CD4-positive, alpha-beta T cell (primary cell): Measurements from ENCODE around the gene CYBRD1. TPM values are rescaled to one million over a fixed set of nuclear protein-coding genes. Genes with fewer than 3 reads are reported as not detected.

ENCODE experiments used
- ATAC-seq: fragments of 200-7000 bp; cut with Tn5 transposase; one replicate; pipeline ENCODE4 v1.10.0; 2022; ENCODE audit warnings: mild to moderate bottlenecking; ENCODE audit not compliant: poor library complexity
- CTCF ChIA-PET: fragments of 350-600 bp; sonication (Branson Sonifier 250); formaldehyde crosslinking; loops from one replicate; lab custom pipeline; 2021; ENCODE audit warnings: antibody characterized with exemption, inconsistent platforms; lab: Charles Lee
- POLR2A ChIA-PET: fragments of 350-600 bp; sonication (Branson Sonifier 250); formaldehyde crosslinking; loops from one replicate; lab custom pipeline; 2021; ENCODE audit warnings: antibody characterized with exemption, inconsistent platforms; lab: Charles Lee
- DNase-seq, 14 experiments: peaks; one replicate each; pipeline ENCODE4 v3.0.0-alpha.2; 2013 to 2020; ENCODE audit warnings: mixed read lengths in 2 of 14
- H3K27ac ChIP-seq, 2 donors: one replicate each; pipeline versions ENCODE4 v1.5.1 to v1.7.0; 2013; ENCODE audit warnings: low read length in 2 of 2, low read depth in 1 of 2, mild to moderate bottlenecking in 1 of 2
- H3K27me3 ChIP-seq, 2 experiments: 1 replicate in 1 of 2; 2 replicates in 1 of 2; pipeline versions ENCODE4 v1.6.1 to v1.7.0; 2013; ENCODE audit warnings: low read length in 2 of 2, control low read depth in 1 of 2, mild to moderate bottlenecking in 1 of 2, moderate library complexity in 1 of 2; ENCODE audit not compliant: insufficient read depth in 2 of 2, control insufficient read depth in 1 of 2
- H3K36me3 ChIP-seq: one replicate; pipeline ENCODE4 v1.6.1; 2013; ENCODE audit warnings: low read length, control low read depth; ENCODE audit not compliant: insufficient read depth
- H3K4me1 ChIP-seq: one replicate; pipeline ENCODE4 v1.6.1; 2013; ENCODE audit warnings: low read length, control low read depth; ENCODE audit not compliant: insufficient read depth
- H3K4me3 ChIP-seq: one replicate; pipeline ENCODE4 v1.5.1; 2013; ENCODE audit warnings: mild to moderate bottlenecking, low read length, moderate library complexity
- H3K9me3 ChIP-seq, 2 experiments: 1 replicate in 1 of 2; 2 replicates in 1 of 2; pipeline versions ENCODE4 v1.6.1 to v1.7.0; 2013; ENCODE audit warnings: low read length in 2 of 2, mild to moderate bottlenecking in 2 of 2, control low read depth in 1 of 2, moderate library complexity in 1 of 2; ENCODE audit not compliant: control insufficient read depth in 1 of 2, insufficient read depth in 1 of 2
- H3K27ac Mint-ChIP-seq: one replicate; pipeline ENCODE4 v1.8.0; 2020; ENCODE audit warnings: mixed read lengths
- H3K27me3 Mint-ChIP-seq: one replicate; pipeline ENCODE4 v1.8.0; 2021; ENCODE audit warnings: mixed read lengths
- H3K36me3 Mint-ChIP-seq: one replicate; pipeline ENCODE4 v1.8.0; 2021; ENCODE audit warnings: low read depth, mixed read lengths
- H3K4me1 Mint-ChIP-seq: one replicate; pipeline ENCODE4 v1.8.0; 2021; ENCODE audit warnings: low read depth, mixed read lengths
- H3K4me3 Mint-ChIP-seq: one replicate; pipeline ENCODE4 v1.8.0; 2020; ENCODE audit warnings: mild to moderate bottlenecking, mixed read lengths
- H3K9me3 Mint-ChIP-seq: one replicate; pipeline ENCODE4 v1.8.0; 2020; ENCODE audit warnings: mixed read lengths
- CTCF ChIP-seq: fragments of 200-600 bp; IDR thresholded peaks from one replicate; pipeline ENCODE4 v1.8.0; 2022; ENCODE audit warnings: antibody characterized with exemption, mild to moderate bottlenecking
- intact Hi-C, 2 experiments: fragments of 100-400 bp; cut with DNase I in 1 of 2; cut with micrococcal nuclease in 1 of 2; formaldehyde crosslinking; loops; one replicate each; pipeline versions ENCODE4 v1.15.1 to v1.9.0; 2023 to 2025; cut with DNase I, micrococcal nuclease
- total RNA-seq, 174 experiments: library from RNA in 2 of 174; stranded (reverse) in 2 of 174; gene quantifications; one replicate each; pipeline ENCODE4 v1.2.3 and lab custom pipeline; 2021 to 2026

Gene CYBRD1
- total RNA-seq, 2 experiments from 2014 or later = 0.27 to 0.45 TPM

GRCh38 chr2:171482877-171483276, 39.4 kb upstream of the CYBRD1 start:
- no peaks in the 10 kb centered on the region for H3K9me3 Mint-ChIP-seq
- no peak overlapping the region for H3K27ac Mint-ChIP-seq
- no peaks in the 10 kb centered on the region for H3K4me1 ChIP-seq
- POLR2A ChIA-PET = no interaction called here
- CTCF ChIA-PET = interaction anchor here (0.5 kb wide), 1 partner anchor 833 kb away, joined by 4 read pairs; no protein-coding TSS in a partner anchor
- H3K27ac ChIP-seq = no peak overlapping the region
- intact Hi-C loops = no loop called here
- peaks cover 17% of the 10 kb centered on the region for H3K36me3 ChIP-seq
- no peak overlapping the region for H3K4me3 ChIP-seq
- no peaks in the 10 kb centered on the region for H3K27me3 Mint-ChIP-seq
- no peaks in the 10 kb centered on the region for H3K9me3 ChIP-seq
- H3K36me3 Mint-ChIP-seq = peaks cover 91% of the 10 kb centered on the region
- DNase-seq (no peak), ATAC-seq (no peak)
- no peak for TF ChIP-seq CTCF
- peaks cover 9% of the 10 kb centered on the region for H3K4me1 Mint-ChIP-seq
- no peaks in the 10 kb centered on the region for H3K27me3 ChIP-seq
- no peak overlapping the region for H3K4me3 Mint-ChIP-seq

GRCh38 chr2:171483793-171484192, 38.5 kb upstream of the CYBRD1 start:
- Mint-ChIP-seq H3K27me3 (no peaks in the 10 kb centered on the region), H3K4me3 (no peak overlapping the region), H3K4me1 (peaks cover 9% of the 10 kb centered on the region), H3K36me3 (peaks cover 91% of the 10 kb centered on the region), H3K27ac (no peak overlapping the region), H3K9me3 (no peaks in the 10 kb centered on the region)
- ChIA-PET POLR2A (no interaction called here), CTCF (no interaction called here)
- DNase-seq = no peak
- Histone ChIP-seq H3K27me3 (no peaks in the 10 kb centered on the region), H3K4me3 (no peak overlapping the region), H3K36me3 (peaks cover 14% of the 10 kb centered on the region), H3K27ac (no peak overlapping the region), H3K4me1 (no peaks in the 10 kb centered on the region), H3K9me3 (no peaks in the 10 kb centered on the region)
- TF ChIP-seq CTCF = no peak
- intact Hi-C loops = no loop called here
- ATAC-seq = no peak

GRCh38 chr2:171485116-171485515, 37.2 kb upstream of the CYBRD1 start:
- Histone ChIP-seq H3K9me3 (no peaks in the 10 kb centered on the region), H3K27me3 (no peaks in the 10 kb centered on the region), H3K36me3 (peaks cover 8% of the 10 kb centered on the region), H3K4me3 (no peak overlapping the region), H3K4me1 (no peaks in the 10 kb centered on the region), H3K27ac (no peak overlapping the region)
- H3K9me3 Mint-ChIP-seq = no peaks in the 10 kb centered on the region
- ChIA-PET CTCF (no interaction called here), POLR2A (interaction anchor here (0.7 kb wide), 1 partner anchor 555 kb away, joined by 3 read pairs; no protein-coding TSS in a partner anchor)
- TF ChIP-seq CTCF = no peak
- peaks cover 9% of the 10 kb centered on the region for H3K4me1 Mint-ChIP-seq
- no peak overlapping the region for H3K27ac Mint-ChIP-seq
- intact Hi-C loops = loop anchor here in 1 of 2 experiments (5.0 kb wide), 1 partner anchor 182 kb away; no protein-coding TSS in a partner anchor
- peaks cover 83% of the 10 kb centered on the region for H3K36me3 Mint-ChIP-seq
- no peak for DNase-seq
- ATAC-seq = no peak
- no peak overlapping the region for H3K4me3 Mint-ChIP-seq
- H3K27me3 Mint-ChIP-seq = no peaks in the 10 kb centered on the region
